Stimulated activated CD8-positive, alpha-beta memory T cell treated with anti-CD3 and anti-CD28 coated beads, Interleukin-15, amount 100 ng/mL, for 4 hours (primary cell): ENCODE results near the gene TDRD3.
"Not testable (repeated sequence)": the region's sequence is repeated elsewhere in the genome, so short reads cannot be mapped to it uniquely, and the experiment has no call there.

Experiments used
- DNase-seq, 2 donors: peaks; one replicate each; pipeline ENCODE4 v3.0.0-alpha.2; 2020; ENCODE audit warnings: low read depth in 2 of 2

The TDRD3 gene

DNA sequence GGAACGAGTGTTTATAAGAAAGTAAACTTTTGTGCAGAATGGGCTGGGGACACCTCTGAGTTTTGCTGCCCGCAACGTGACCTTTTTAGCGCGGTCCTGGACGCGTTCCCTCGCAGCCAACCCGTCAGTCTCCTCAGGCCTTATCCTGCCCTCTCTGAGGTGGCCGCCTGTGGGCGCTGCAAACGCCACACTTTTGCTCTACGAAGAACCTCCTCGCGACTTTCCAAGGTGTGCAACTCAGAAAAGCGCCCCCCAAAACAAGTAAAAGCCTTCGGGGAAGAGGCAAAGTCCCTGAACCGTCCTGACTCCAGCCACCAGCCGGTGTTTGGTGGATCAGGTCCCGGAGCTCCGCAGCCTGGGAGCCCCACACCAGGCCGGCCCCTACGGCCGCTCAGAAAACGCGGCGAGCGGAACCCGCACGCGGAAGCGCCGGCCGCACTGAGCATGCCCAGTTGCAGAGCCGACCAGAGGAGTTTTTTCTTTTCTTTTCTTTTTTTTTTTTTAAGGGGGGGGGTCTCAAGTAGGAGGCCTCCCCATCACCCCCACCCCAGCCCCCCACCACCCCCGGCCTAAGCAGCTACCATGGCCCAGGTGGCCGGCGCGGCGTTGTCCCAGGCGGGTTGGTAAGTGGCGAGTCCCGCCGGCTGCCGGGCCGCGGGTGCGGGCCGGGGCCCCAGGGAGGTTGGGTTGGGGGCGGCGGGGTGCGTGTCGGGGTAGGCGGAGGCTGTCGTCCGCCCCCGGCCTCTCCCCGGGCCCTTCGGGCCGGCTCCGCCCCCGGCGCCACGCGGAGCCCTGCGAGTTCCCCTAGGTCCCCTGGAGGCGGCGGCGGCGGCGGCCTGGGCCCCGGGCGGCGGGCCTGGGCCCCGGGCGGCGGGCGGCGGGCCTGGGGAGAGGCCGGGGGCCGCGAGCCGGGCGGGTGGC is at the start of gene TDRD3:
TSS of gene TDRD3 (plus strand) at position 438 of the 921 bp plus-strand sequence. CDS start at position 583, 145 bp downstream.
- DNase-seq, result peak; percentile 65 to 68

DNA sequence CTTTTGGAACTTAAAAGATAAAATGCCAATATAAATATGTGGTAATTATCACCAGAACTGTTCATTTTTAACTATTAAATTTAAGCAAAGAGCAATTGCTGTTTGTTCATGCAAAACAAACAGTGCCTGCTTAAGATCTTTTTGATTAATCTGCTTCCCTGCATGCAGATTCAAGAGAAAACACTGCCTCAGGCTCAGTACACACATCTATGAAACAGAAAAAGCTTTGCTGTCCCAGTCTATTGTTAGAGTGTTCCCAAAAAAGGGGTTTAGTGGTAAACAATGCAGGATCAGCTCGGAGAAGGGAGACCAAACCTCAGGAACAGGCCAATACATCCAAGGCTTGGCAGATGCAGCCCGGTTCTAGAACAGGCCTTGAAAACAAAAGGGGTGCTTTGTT is 49.3 kb upstream of the TDRD3 start:
- no peak for DNase-seq

DNA sequence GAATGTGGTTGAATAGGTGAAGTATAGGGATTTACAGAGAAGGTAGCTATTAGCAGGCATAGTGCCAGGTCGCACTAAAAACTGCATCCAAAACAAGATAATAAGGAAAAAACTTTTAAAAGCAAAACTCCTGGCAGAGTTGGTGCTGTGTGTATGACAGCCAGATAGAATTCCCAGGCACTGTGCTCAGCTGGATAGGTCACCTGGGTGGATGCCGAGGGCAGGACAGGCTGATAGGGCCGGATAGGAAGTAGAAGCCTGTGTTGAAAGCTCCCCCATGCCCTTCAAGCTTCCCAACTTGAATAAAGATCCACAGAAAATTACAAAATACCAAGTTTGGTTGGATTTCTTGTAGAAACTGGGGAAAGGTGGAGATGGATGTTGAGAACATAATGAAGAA is 48.9 kb upstream of the TDRD3 start:
- no peak for DNase-seq

GRCh38 chr13:60351326-60351725 is 45.7 kb upstream of the TDRD3 start:
- DNase-seq, result no peak

- no peak for DNase-seq
Measured at GRCh38 chr13:60351855-60352615, 45.0 kb upstream of the TDRD3 start.

DNA sequence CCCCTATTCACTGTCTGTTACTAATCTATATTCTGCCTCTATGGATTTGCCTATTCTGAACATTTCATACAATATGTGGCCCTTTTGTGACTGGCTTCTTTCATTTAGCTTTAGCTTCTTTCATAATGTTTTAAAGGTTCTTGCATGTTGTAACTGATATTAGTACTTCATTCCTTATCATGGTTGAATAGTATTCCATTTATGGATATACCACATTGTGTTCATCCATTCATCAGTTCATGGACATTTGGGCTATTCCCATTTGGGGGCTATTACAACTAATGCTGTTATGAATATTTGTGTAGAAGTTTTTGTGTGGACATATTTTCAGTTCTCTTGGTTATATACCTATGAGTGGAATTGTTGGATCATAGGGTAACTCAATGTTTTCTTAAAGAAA is 44.4 kb upstream of the TDRD3 start:
- DNase-seq, result no peak

DNA sequence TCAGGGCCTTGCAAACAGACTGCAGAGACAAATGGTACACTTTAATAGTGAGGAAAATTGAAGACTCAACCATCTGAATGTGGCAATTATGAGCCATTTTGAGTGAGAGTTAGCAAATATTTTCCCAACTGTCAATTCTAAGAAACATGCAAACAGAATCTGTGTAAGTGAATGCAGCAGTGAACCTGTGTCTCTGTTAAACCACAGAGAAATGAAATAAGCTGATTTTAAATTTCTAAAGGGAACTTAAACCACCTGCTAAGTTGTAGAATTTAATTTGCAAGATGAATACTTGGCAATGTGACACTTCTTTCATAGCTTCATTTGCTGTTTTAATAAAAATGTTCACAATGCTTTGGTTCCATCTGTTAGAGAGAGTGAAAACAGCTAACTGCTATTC is 42.0 kb upstream of the TDRD3 start:
- no peak for DNase-seq

DNA sequence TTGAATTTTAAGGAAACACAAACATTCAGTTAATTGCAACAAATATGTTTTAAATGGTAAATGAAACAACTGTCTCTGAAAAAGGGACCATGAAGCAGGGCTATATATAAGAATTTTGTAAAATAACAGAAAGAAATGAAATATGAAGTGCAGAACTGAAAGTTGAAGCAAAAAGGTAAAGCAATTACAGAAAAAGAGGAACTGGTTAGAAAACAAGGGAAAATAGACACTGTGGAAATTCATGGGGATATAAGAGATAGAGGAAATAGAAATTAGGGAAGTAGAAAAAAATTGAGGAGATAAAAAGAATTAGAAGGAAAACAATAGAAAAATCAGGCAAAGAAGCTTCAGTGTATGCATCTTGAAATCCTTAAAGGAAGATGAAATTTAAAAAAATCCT is 40.0 kb upstream of the TDRD3 start:
- no peak for DNase-seq

DNA sequence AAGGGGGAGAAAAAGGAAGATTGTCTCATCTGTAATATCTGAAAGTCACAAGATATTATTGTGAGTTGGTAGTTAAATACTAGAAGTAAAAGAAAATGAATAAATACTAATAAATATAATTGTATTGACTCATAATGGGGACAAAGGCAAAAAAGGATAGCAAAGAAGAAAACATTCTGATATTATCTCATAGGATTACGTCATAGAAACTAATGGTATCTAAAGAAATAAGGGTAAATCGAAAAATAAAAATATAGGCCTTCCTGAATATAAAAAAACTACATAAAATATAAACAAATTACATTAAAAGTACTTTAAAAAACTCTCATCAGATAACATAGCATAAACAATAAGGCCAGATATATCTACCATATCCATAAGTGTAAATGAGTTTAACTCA is 38.6 kb upstream of the TDRD3 start:
- DNase-seq, result no peak

GRCh38 chr13:60363288-60363687 is 33.7 kb upstream of the TDRD3 start:
- DNase-seq, result no peak

- no peak for DNase-seq
Measured at GRCh38 chr13:60369242-60369641, 27.8 kb upstream of the TDRD3 start.

GRCh38 chr13:60370343-60370742 is 26.7 kb upstream of the TDRD3 start:
- no peak for DNase-seq

GRCh38 chr13:60372141-60372540 is 24.9 kb upstream of the TDRD3 start:
- DNase-seq, result no peak

- not testable (repeated sequence) for DNase-seq
Measured at GRCh38 chr13:60379282-60379681, 17.7 kb upstream of the TDRD3 start.

DNA sequence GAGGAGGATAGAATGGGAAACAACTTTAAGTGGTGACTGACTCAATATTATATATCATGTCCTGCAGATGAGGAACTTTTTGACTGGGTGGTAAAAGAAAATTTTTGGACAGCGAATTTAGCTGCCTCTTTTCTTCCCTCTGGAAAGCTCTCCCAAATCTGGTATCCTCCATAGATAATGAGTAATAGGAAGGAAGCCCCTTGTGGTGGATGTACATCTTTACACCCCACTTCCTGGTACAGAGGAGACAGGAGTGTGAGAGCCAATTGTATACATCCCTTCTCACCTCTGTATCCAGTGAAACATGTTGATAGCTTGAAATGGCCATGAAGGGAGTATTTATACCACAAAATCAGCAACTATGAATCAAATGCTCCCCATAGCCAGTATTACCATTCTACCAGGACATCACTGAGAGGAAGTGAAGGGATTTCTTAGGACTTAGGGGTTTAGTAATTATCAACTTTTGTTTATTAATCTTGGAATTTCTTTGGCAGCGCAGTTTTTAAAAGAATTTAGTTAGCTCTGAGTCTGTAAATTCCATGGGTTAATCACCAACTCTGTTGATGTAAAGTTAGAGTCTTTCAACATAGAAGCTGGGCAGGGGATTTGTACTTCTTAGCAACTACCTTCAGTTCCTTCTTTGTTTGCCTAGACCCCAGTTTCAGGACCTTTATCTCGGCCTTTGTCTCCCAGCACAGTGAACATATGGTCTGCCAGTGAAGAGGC is 17.0 kb upstream of the TDRD3 start:
- no peak for DNase-seq

GRCh38 chr13:60384911-60385310 is 12.1 kb upstream of the TDRD3 start:
- DNase-seq, result no peak

- no peak for DNase-seq
Measured at GRCh38 chr13:60386250-60386649, 10.8 kb upstream of the TDRD3 start.

- no peak for DNase-seq
Measured at GRCh38 chr13:60392131-60392530, 4.9 kb upstream of the TDRD3 start.

- DNase-seq, result peak; percentile 75 to 80
Measured at GRCh38 chr13:60395971-60396782, 843 bp upstream of the TDRD3 start.

DNA sequence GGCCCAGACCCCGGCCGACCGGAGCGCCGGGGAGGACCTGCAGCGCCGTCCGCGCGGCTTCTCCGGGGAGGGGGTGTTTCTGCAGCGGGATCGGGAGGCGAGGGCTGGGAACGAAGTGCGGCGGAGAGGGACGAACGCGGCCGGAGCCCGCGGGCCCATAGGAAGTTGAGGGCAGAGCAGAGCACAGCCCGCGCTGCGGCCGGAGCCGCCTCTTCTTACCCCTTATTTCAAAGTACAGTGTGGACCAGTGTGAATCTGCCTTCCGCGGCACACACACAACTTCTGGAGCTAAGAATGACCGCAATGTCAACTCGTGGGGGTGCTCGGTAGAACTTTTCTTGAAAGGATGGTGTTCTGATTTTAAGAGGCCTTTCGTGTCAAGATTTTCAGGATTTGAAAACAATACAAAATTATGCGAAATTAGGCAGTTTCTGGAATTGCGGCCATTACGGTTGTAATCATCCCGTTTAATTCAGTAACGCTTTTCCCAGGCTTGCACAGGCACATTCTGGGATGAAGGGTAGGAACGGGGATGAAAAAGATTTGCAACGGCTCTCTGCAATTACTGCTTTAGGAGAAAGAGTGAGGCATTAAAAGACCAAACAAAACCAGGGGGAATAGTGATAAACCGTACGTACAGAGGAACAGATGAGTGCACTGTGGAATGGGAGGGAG is 821 bp downstream of the TDRD3 start:
- peak in 1 of 2 donors; percentile 8 for DNase-seq

GRCh38 chr13:60398379-60398891 is 1.4 kb downstream of the TDRD3 start:
- no peak for DNase-seq
